Sigmoid colon (tissue), 4 donors: ENCODE data around the gene FANCD2.

Experiments used
- EP300 ChIP-seq, 4 donors: sonication (generic); formaldehyde crosslinking; IDR thresholded peaks; one replicate each; pipeline ENCODE4 v1.6.1; 2017; ENCODE audit warnings: antibody characterized with exemption in 4 of 4
- POLR2A ChIP-seq, 2 donors: fragments of 450-650 bp; IDR thresholded peaks; one replicate each; pipeline ENCODE4 v1.6.1; 2016; ENCODE audit warnings: antibody characterized with exemption in 2 of 2, mild to moderate bottlenecking in 2 of 2, moderate library complexity in 2 of 2
- POLR2AphosphoS5 ChIP-seq, 4 donors: sonication (generic); formaldehyde crosslinking; IDR thresholded peaks; one replicate each; pipeline ENCODE4 v1.6.1; 2017; ENCODE audit warnings: antibody characterized with exemption in 4 of 4
- TF ChIP-seq, protein P1 (sequence below), 4 experiments: fragments of 450-650 bp in 3 of 4; fragments of 200-600 bp in 1 of 4; IDR thresholded peaks; one replicate each; pipeline ENCODE4 v1.5.1; 2016 to 2019; ENCODE audit warnings: antibody characterized with exemption in 4 of 4, mild to moderate bottlenecking in 3 of 4, moderate library complexity in 2 of 4

DNA sequence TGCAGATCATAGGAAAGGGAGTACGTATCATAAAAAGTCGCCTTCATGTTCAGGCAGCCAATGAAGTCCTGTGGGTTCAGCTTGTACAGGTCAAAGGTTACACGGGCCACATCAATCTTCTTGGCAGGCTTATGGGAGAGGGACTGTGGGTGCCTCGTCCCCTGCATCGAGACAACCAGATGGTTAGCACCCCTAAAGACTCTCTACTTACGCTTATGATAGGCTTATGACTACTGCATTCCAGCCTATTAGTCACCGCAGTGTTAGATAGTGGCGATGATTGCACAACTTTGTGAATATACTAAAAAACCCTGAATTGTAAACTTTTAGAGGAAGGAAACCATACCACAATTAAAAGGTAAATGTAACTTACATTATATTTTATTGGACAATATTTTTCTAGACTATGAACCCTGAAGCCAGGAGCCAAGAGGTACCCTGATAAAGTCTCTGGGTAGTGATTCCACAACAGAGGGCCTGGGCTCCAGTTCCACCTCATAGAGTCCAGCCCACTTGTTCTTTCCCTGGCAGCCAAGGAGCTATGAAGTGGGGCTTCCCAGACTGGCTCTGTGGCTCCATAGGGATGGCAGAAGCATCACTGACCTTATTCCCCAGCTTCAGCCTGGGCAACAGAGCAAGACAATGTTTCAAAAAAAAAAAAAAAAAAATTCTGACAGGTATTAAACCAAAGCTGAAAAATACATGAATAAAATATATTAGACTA, 2.5 kb upstream of the FANCD2 start:
- TF ChIP-seq, protein P1, sequence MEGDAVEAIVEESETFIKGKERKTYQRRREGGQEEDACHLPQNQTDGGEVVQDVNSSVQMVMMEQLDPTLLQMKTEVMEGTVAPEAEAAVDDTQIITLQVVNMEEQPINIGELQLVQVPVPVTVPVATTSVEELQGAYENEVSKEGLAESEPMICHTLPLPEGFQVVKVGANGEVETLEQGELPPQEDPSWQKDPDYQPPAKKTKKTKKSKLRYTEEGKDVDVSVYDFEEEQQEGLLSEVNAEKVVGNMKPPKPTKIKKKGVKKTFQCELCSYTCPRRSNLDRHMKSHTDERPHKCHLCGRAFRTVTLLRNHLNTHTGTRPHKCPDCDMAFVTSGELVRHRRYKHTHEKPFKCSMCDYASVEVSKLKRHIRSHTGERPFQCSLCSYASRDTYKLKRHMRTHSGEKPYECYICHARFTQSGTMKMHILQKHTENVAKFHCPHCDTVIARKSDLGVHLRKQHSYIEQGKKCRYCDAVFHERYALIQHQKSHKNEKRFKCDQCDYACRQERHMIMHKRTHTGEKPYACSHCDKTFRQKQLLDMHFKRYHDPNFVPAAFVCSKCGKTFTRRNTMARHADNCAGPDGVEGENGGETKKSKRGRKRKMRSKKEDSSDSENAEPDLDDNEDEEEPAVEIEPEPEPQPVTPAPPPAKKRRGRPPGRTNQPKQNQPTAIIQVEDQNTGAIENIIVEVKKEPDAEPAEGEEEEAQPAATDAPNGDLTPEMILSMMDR (IDR thresholded peaks at IDR 0.05) = no peak
- TF ChIP-seq EP300 (IDR thresholded peaks at IDR 0.05) (no peak), POLR2AphosphoS5 (IDR thresholded peaks at IDR 0.05) (no peak), POLR2A (IDR thresholded peaks at IDR 0.05) (no peak)
